ENCODE measurements around the gene CRYZL1.

The CRYZL1 gene

DNA sequence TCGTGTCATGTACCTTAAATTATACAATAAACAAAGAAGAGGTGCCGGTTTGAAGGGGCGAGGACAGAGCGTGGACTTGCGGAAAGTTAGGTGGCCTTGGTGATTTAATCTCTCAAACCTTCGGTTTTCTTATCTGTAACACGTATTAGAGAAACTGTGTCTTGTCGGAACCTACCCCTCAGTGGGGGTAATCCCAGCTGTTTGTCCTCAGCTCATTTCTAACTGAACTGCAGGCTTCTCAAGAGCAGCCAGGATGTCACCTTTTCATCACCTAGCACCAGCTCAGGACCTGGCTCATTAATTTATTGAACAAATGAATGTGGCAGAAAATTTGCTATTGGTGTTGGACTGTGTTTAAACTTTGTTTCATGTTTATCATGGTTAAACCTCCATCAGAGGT, 31.9 kb upstream of the CRYZL1 start:
- no peak overlapping the region for H3K4me3 ChIP-seq (ENCODE audit: control insufficient read depth, low read depth, low read length)
- TF ChIP-seq, protein P1, sequence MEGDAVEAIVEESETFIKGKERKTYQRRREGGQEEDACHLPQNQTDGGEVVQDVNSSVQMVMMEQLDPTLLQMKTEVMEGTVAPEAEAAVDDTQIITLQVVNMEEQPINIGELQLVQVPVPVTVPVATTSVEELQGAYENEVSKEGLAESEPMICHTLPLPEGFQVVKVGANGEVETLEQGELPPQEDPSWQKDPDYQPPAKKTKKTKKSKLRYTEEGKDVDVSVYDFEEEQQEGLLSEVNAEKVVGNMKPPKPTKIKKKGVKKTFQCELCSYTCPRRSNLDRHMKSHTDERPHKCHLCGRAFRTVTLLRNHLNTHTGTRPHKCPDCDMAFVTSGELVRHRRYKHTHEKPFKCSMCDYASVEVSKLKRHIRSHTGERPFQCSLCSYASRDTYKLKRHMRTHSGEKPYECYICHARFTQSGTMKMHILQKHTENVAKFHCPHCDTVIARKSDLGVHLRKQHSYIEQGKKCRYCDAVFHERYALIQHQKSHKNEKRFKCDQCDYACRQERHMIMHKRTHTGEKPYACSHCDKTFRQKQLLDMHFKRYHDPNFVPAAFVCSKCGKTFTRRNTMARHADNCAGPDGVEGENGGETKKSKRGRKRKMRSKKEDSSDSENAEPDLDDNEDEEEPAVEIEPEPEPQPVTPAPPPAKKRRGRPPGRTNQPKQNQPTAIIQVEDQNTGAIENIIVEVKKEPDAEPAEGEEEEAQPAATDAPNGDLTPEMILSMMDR (IDR thresholded peaks at IDR 0.05; ENCODE audit: control insufficient read depth, insufficient read depth, low read depth, low read length, missing control alignments): no peak
- DNase-seq (ENCODE audit: low read depth): no peak

DNA sequence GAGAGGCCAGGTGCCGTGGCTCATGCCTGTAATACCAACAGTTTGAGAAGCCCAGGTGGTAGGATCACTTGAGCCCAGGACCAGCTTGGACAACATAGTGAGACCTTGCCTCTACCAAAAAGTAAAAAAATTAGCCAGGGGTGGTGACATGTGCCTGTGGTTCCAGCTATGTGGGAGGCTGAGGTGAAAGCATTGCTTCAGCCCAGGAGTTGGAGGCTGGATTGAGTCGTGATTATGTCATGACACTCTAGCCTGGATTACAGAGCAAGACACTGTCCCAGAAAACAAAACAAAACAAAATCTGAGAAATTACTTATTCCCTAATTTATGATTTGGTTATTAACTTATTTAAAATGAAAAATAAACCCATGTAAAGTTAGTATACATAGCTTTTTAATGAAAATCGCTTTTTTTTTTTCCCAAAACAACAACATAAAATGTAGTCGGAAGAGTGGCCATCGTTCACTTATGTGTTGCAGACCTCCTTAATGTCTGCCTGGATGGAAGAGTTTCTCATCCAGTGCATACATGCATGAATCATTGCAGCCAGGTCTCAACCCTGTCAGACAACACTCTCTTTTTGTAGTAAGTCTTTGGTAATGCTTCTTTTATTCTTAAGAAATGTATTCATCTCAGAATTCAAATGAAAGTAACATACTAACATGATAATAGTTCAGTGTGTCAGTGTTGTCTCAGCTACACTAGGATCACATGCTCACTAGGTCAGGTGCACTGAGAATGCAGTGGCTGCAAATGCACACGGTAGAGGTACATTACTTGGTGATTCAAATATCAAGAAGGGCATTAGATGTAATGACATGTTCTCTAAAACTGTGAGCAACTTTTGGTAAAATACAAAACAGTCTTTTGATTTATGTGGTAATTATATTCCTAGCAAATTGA, 28.8 kb upstream of the CRYZL1 start:
- no peak for DNase-seq (ENCODE audit: low read depth)
- TF ChIP-seq, protein P1 (IDR thresholded peaks at IDR 0.05; ENCODE audit: control insufficient read depth, insufficient read depth, low read depth, low read length, missing control alignments): no peak

DNA sequence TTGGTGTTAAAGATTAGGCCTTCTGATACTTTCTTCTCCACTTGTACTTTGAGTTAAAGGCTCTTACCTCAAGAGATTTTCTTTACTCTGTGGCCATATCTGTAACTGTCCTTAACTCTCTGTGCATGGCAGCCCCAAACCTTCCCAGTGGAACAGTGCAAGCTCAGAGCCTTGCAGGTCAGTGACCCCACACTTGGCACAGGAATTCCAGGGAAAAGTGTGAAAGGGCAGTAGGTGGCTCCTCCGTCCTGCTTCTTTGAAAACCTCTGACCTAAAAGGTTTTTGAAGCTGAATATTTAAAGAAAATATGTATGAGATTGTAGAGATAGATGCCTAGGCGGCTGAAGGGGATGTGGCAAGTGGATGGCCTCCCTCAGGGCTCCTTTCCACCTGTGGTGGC, 27.1 kb upstream of the CRYZL1 start:
- TF ChIP-seq, protein P1 (IDR thresholded peaks at IDR 0.05; ENCODE audit: control insufficient read depth, insufficient read depth, low read depth, low read length, missing control alignments): no peak

More for the DNA sequence above, 28.8 kb upstream of the CRYZL1 start:
- no peak overlapping the region for H3K4me3 ChIP-seq (ENCODE audit: control insufficient read depth, low read depth, low read length)

DNA sequence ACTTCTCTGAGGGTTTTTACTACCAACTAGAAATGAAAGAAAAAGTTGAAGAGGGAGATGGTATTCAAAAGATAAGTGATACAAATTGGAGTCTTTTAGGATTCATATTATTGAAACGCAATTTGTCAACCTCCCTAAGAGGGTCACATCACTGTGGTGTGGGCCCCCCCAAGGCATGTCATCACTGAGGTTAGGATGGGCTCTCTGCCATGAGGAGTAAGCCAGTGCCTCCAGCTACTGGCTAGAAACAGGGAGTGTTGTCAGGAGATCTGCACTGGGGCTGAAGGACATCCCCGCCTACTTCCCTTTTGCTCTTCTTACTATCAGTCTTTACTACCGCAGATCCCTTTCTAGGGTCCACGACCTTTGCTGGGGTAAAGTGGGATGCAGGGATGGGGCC, 26.6 kb upstream of the CRYZL1 start:
- DNase-seq (ENCODE audit: low read depth): no peak
- no peak overlapping the region for H3K4me3 ChIP-seq (ENCODE audit: control insufficient read depth, low read depth, low read length)
- TF ChIP-seq, protein P1 (IDR thresholded peaks at IDR 0.05; ENCODE audit: control insufficient read depth, insufficient read depth, low read depth, low read length, missing control alignments): no peak

More for the DNA sequence above, 27.1 kb upstream of the CRYZL1 start:
- DNase-seq (ENCODE audit: low read depth): no peak
- no peak overlapping the region for H3K4me3 ChIP-seq (ENCODE audit: control insufficient read depth, low read depth, low read length)

DNA sequence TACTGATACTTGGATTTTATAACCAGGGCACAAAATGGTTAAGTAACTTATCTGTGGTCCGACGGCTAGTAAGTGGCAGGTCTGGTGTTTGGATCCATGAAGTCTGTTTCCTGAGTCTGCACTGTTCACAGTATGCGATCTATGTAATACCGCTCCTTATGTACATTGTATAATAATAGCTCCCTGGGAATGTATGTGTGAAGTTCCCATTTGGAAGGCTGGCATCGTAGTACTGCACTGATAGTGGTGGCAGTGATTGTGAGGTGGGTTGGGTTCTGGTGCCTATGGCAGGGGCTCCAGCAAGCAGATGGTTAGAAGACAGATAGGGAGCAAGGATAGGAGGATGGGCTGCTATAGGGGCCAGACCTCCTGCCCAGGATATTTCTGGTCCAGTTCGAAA, 26.1 kb upstream of the CRYZL1 start:
- DNase-seq (ENCODE audit: low read depth): no peak
- H3K4me3 ChIP-seq (ENCODE audit: control insufficient read depth, low read depth, low read length): no peak overlapping the region

DNA sequence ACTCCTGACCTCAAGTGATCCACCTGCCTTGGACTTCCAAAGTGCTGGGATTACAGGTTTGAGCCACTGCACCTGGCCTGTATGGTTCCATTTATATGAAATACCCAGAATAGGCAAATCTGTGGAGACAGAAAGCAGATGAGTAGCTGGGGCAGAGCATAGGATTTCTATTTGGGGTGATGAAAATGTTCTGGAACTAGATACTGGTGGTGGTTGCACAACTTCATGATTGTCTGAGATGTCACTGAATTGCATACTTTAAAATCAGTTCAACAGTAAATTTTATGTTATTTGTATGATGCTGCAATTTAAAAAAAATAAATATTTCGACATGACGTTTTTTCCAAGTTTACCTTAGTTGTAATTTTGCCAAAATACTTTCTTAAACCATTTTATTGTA, 24.6 kb upstream of the CRYZL1 start:
- no peak for DNase-seq (ENCODE audit: low read depth)
- TF ChIP-seq, protein P1 (IDR thresholded peaks at IDR 0.05; ENCODE audit: control insufficient read depth, insufficient read depth, low read depth, low read length, missing control alignments): no peak

More for the DNA sequence above, 26.1 kb upstream of the CRYZL1 start:
- TF ChIP-seq, protein P1 (IDR thresholded peaks at IDR 0.05; ENCODE audit: control insufficient read depth, insufficient read depth, low read depth, low read length, missing control alignments): no peak

More for the DNA sequence above, 24.6 kb upstream of the CRYZL1 start:
- no peak overlapping the region for H3K4me3 ChIP-seq (ENCODE audit: control insufficient read depth, low read depth, low read length)

Measured in AG09309 (cell line).